Left renal cortex interstitium (tissue), 4 donors: ENCODE data around the gene TAF4. TPM values are rescaled to one million over a fixed set of nuclear protein-coding genes. Genes with fewer than 3 reads are reported as not detected.
"Not testable (repeated sequence)": the region's sequence is repeated elsewhere in the genome, so short reads cannot be mapped to it uniquely, and the experiment has no call there.

Experiments used
- DNase-seq, 4 donors: peaks; one replicate each; pipeline ENCODE4 v3.0.0-alpha.2; 2013; ENCODE audit warnings: low read depth in 4 of 4, low spot score in 2 of 4, missing footprints in 1 of 4
- polyA plus RNA-seq, 4 donors: library from polyadenylated mRNA; unstranded; fragments of 120-200 nt; gene quantifications; one replicate each; pipeline ENCODE4 v1.2.1, GENCODE V29; 2013; ENCODE audit not compliant: insufficient read length in 4 of 4

The TAF4 gene
- polyA plus RNA-seq, 4 donors: 14.1 to 28.7 (median 20.1) TPM

DNA sequence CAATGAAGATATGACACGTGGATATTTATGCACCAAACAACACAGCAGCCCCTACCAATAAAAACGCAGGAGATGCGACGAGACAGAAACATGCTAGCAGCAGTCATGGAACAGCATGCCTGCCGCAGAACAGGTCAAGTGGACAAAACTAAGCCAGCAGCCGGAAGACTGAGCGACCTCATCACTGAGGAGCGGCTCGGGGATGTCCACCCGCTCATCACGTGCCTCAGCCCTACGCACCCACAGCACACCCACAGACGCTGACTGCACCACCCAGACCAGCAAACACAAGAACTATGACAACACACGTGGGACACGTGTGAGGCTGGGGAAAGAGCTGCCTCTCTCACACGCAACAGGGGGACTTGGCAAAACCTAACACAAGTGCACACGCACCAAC lies 81.7 kb downstream of the TAF4 start:
- no peak for DNase-seq

- no peak for DNase-seq
Measured at GRCh38 chr20:61982951-61983315, 82.7 kb downstream of the TAF4 start.

DNA sequence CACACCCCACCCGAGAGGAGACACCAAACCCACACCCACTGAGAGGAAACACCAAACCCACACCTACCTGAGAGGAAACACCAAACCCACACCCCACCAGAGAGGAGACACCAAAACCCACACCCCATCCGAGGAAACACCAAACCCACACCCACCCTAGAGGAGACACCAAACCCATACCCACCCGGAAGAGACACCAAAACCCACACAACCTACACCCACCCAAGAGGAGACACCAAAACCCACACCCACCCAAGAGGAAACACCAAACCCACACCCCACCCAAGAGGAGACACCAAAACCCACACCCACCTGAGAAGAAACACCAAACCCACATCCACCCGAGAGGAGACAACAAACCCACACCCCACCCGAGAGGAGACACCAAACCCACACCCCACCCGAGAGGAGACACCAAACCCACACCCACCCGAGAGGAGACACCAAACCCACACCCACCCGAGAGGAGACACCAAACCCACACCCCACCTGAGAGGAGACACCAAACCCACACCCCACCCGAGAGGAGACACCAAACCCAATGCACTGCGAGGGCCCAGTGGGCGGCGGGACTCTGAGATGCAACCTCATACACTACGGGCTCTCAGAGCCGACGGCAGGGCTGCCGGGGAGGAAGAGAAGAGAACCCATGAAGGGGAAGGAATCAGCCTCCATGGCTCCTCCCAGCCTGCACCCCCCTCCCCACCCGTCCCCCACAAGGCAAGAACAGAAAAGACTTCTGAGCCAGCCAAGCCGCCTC lies 83.3 kb downstream of the TAF4 start:
- no peak for DNase-seq

DNA sequence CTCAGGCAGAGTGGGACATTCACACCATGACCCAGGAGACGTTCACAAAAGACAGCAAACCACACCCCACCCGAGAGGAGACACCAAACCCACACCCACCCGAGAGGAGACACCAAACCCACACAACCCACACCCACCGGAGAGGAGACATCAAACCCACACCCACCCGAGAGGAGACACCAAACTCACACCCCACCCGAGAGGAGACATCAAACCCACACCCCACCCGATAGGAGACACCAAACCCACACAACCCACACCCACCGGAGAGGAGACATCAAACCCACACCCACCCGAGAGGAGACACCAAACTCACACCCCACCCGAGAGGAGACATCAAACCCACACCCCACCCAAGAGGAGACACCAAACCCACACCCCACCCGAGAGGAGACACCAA lies 84.0 kb downstream of the TAF4 start:
- DNase-seq: not testable (repeated sequence)

GRCh38 chr20:61980647-61981583 lies 84.8 kb downstream of the TAF4 start:
- DNase-seq: no peak

- no peak for DNase-seq
Measured at GRCh38 chr20:61979701-61980635, 85.7 kb downstream of the TAF4 start.

DNA sequence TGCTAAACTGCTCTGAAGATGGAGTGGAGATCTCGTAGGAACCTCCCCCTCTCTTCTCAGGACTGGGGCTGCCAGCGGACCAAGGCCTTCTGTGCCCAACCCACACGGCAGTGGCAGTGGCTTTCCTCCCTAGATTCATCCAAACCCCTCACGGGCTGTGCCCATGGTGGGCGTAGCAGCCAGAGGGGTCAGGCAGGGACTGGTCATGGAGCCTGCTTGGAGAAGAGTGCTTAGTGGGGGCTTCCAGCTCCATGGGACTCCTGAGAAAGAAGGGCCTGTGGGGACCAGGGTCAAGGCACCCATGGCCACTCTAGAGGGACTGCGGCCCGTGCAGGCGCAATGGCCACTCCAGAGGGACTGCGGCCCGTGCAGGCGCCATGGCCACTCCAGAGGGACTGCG lies 86.6 kb downstream of the TAF4 start:
- no peak for DNase-seq

- no peak for DNase-seq
Measured at GRCh38 chr20:61978491-61978890, 87.2 kb downstream of the TAF4 start.

DNA sequence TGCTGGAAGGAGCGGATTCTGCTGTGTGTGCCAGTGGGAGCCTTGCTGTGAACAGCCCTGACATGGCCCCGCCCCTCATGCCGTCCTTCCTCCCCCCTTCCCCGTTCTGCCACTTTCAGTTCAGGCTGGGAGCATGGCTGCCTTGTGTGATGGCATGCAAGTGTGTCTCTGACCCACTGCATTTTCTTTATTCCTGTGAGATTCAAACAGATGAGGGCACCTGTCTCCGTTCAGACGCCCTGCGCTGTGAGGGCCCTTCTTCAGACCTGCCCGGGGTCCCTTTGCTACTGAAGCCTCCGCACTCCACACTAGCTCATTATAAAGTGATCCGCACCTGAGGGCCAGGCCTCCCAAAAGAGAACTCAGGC lies 88.3 kb downstream of the TAF4 start:
- no peak for DNase-seq

GRCh38 chr20:61976644-61977418 lies 88.8 kb downstream of the TAF4 start:
- DNase-seq: no peak

GRCh38 chr20:61976263-61976643 lies 89.4 kb downstream of the TAF4 start:
- DNase-seq: no peak

- DNase-seq: no peak
Measured at GRCh38 chr20:61975407-61976129, 90.1 kb downstream of the TAF4 start.

DNA sequence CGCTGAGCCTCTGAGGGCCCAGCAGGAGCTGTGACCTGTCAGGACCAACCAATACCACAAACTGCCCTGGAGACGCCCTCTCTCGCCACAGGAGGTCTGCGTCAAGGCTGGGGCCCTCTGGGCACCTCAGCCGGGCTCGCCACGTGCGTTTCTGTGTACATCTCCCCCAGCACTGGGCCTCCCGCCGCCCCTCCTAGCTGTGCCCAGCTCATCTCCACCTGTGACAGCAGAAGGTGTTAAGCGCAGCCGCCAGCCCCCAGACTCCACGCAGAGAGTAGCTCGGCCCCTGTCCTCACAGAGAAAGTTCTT lies 91.4 kb downstream of the TAF4 start:
- no peak for DNase-seq

DNA sequence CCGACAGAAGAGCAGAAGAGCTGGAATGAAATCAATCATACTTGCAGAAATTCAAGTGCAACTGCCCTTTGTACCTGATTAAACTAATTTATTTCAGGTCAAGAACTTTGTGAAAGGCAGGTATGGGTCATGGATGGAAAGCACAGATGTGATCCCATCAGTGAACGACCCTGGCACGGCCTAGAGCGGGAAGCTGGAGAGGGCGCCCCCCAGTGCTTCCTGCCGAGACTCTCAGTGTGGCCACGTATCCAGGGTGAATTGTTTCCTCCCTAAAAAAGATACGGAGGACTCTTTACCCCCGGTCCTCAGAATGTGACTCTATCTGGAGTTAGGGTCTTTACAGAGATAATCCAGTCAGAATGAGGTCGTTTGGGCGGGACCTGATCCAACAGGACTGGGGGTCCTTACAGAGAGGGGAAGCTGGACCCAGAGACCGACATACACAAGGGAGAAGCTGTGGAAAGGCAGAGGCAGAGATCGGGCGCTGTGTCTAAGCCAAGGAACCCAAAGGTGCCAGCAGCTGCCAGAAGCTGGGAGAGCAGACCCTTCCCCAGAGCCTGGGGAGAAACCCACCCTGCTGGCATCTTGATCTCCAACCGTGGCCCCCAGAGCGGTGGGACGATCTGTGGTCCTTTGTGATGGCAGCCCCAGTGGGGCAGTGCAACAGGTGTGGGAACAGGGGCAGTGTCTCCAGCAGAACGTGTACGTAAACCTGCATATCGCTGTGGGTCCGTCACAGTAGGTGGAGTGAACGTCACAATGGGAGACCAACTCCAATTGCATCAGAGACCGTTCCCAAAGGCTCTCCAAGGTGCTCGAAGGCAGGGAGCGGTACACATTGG lies 91.9 kb downstream of the TAF4 start:
- no peak for DNase-seq

GRCh38 chr20:61972636-61973508 lies 92.8 kb downstream of the TAF4 start:
- DNase-seq: no peak

- DNase-seq: not testable (repeated sequence)
Measured at GRCh38 chr20:61971595-61971994, 94.1 kb downstream of the TAF4 start.

GRCh38 chr20:61970357-61970756 lies 95.3 kb downstream of the TAF4 start:
- no peak for DNase-seq

- no peak for DNase-seq
Measured at GRCh38 chr20:61969806-61970205, 95.9 kb downstream of the TAF4 start.
